SK-N-SH treated with all-trans-retinoic acid at 6 μM for 48 hours (cell line): ENCODE data around the gene MEGF9.

Source experiments
- ATAC-seq: fragments of 200-7000 bp; cut with Tn5 transposase; 3 replicates; pipeline ENCODE4 v1.9.1; 2020; ENCODE audit warnings: mild to moderate bottlenecking, moderate library complexity
- ARNTL ChIP-seq: fragments of 450-650 bp; formaldehyde crosslinking; IDR thresholded peaks from 2 replicates; pipeline ENCODE4 v1.5.0; 2020; ENCODE audit warnings: low read depth, mild to moderate bottlenecking, moderate library complexity, borderline replicate concordance
- BACH2 ChIP-seq: fragments of 250-450 bp; sonication (Bioruptor Pico); IDR thresholded peaks from 2 replicates; pipeline ENCODE4 v1.9.0; 2021; ENCODE audit warnings: mild to moderate bottlenecking, borderline replicate concordance
- CREB5 ChIP-seq: fragments of 250-450 bp; sonication (Bioruptor Pico); IDR thresholded peaks from 2 replicates; pipeline ENCODE4 v1.5.1; 2020; ENCODE audit warnings: low read depth, mild to moderate bottlenecking, moderate library complexity
- CSDC2 ChIP-seq: fragments of 250-450 bp; sonication (Bioruptor Pico); IDR thresholded peaks from 2 replicates; pipeline ENCODE4 v1.5.0; 2020; ENCODE audit warnings: mild to moderate bottlenecking, moderate library complexity
- CSRNP3 ChIP-seq: fragments of 250-450 bp; sonication (Bioruptor Pico); IDR thresholded peaks from 2 replicates; pipeline ENCODE4 v1.5.1; 2021; ENCODE audit warnings: mild to moderate bottlenecking, moderate library complexity
- ESRRG ChIP-seq: fragments of 250-450 bp; sonication (Bioruptor Pico); IDR thresholded peaks from 2 replicates; pipeline ENCODE4 v1.6.1; 2021; ENCODE audit warnings: mild to moderate bottlenecking
- GLIS3 ChIP-seq: fragments of 250-450 bp; sonication (Bioruptor Pico); IDR thresholded peaks from 2 replicates; pipeline ENCODE4 v1.5.0; 2020; ENCODE audit warnings: mild to moderate bottlenecking, moderate library complexity
- ISL1 ChIP-seq: fragments of 250-450 bp; sonication (Bioruptor Pico); IDR thresholded peaks from 2 replicates; pipeline ENCODE4 v2.1.2; 2022; ENCODE audit warnings: mild to moderate bottlenecking, moderate library complexity
- OSR1 ChIP-seq: fragments of 250-450 bp; sonication (Bioruptor Pico); IDR thresholded peaks from 2 replicates; pipeline ENCODE4 v1.8.0; 2022; ENCODE audit warnings: moderate library complexity, mild to moderate bottlenecking, inconsistent platforms
- PATZ1 ChIP-seq: fragments of 250-450 bp; sonication (Bioruptor Pico); IDR thresholded peaks from 2 replicates; pipeline ENCODE4 v1.8.0; 2020; ENCODE audit warnings: mild to moderate bottlenecking, moderate library complexity, borderline replicate concordance
- POU6F1 ChIP-seq: fragments of 250-450 bp; sonication (Bioruptor Pico); IDR thresholded peaks from 2 replicates; pipeline ENCODE4 v1.8.0; 2021; ENCODE audit warnings: low read depth, mild to moderate bottlenecking, moderate library complexity, borderline replicate concordance
- PPARA ChIP-seq: fragments of 250-450 bp; sonication (Bioruptor Pico); IDR thresholded peaks from 2 replicates; pipeline ENCODE4 v1.5.0; 2020; ENCODE audit warnings: mild to moderate bottlenecking, borderline replicate concordance
- RARB ChIP-seq: fragments of 250-450 bp; sonication (Bioruptor Pico); IDR thresholded peaks from 2 replicates; pipeline ENCODE4 v1.8.0; 2021; ENCODE audit warnings: mild to moderate bottlenecking, moderate library complexity
- TCF4 ChIP-seq: fragments of 250-450 bp; sonication (Bioruptor Pico); IDR thresholded peaks from 2 replicates; pipeline ENCODE4 v1.8.0; 2021; ENCODE audit warnings: mild to moderate bottlenecking, moderate library complexity, borderline replicate concordance
- TSHZ2 ChIP-seq: fragments of 250-450 bp; sonication (Bioruptor Pico); IDR thresholded peaks from 2 replicates; pipeline ENCODE4 v1.5.0; 2020; ENCODE audit warnings: mild to moderate bottlenecking, moderate library complexity
- ZC3H10 ChIP-seq: fragments of 250-450 bp; sonication (Bioruptor Pico); IDR thresholded peaks from 2 replicates; pipeline ENCODE4 v1.5.1; 2021; ENCODE audit warnings: mild to moderate bottlenecking, moderate library complexity
- ZFP3 ChIP-seq: fragments of 250-450 bp; sonication (Bioruptor Pico); IDR thresholded peaks from 2 replicates; pipeline ENCODE4 v1.5.0; 2020; ENCODE audit warnings: mild to moderate bottlenecking, moderate library complexity
- ZFP30 ChIP-seq: fragments of 450-650 bp; formaldehyde crosslinking; IDR thresholded peaks from 2 replicates; pipeline ENCODE4 v1.5.0; 2022; ENCODE audit warnings: mild to moderate bottlenecking, moderate library complexity
- ZNF565 ChIP-seq: fragments of 450-650 bp; formaldehyde crosslinking; conservative IDR thresholded peaks from 2 replicates; pipeline ENCODE4 v1.5.0; 2020; ENCODE audit warnings: low read depth, mild to moderate bottlenecking, moderate library complexity
- ZNF70 ChIP-seq: fragments of 450-650 bp; formaldehyde crosslinking; IDR thresholded peaks from 2 replicates; pipeline ENCODE4 v1.5.0; 2020; ENCODE audit warnings: mild to moderate bottlenecking, moderate library complexity
- ZNF8 ChIP-seq: fragments of 450-650 bp; formaldehyde crosslinking; IDR thresholded peaks from 2 replicates; pipeline ENCODE4 v1.5.0; 2020; ENCODE audit warnings: mild to moderate bottlenecking, moderate library complexity

MEGF9 gene

GRCh38 chr9:120668399-120668798, 45.9 kb downstream of the MEGF9 start:
- ATAC-seq: no peak

GRCh38 chr9:120663950-120664349, 50.3 kb downstream of the MEGF9 start:
- no peak for ATAC-seq
- no peak for TF ChIP-seq TCF4 (CRISPR knock-in tag)
- TF ChIP-seq ZC3H10 (CRISPR knock-in tag): no peak
- TF ChIP-seq CSRNP3 (CRISPR knock-in tag): no peak
- no peak for TF ChIP-seq TSHZ2 (CRISPR knock-in tag)
- no peak for TF ChIP-seq ARNTL (CRISPR knock-in tag)
- TF ChIP-seq ZFP30 (CRISPR knock-in tag): no peak
- TF ChIP-seq CREB5 (CRISPR knock-in tag): no peak
- TF ChIP-seq RARB (CRISPR knock-in tag): no peak

More at GRCh38 chr9:120668399-120668798, 45.9 kb downstream of the MEGF9 start:
- TF ChIP-seq ZNF565 (CRISPR knock-in tag) (no peak), TCF4 (CRISPR knock-in tag) (no peak), GLIS3 (CRISPR knock-in tag) (no peak), BACH2 (CRISPR knock-in tag) (no peak), POU6F1 (CRISPR knock-in tag) (no peak), PPARA (CRISPR knock-in tag) (no peak), OSR1 (CRISPR knock-in tag) (no peak), ZNF70 (no peak), CREB5 (CRISPR knock-in tag) (no peak), ARNTL (CRISPR knock-in tag) (no peak), ESRRG (no peak), ZFP30 (CRISPR knock-in tag) (no peak), PATZ1 (no peak), CSDC2 (CRISPR knock-in tag) (no peak), ZFP3 (no peak), ZNF8 (no peak), ISL1 (CRISPR knock-in tag) (no peak)

- ATAC-seq: no peak
- TF ChIP-seq ZC3H10 (CRISPR knock-in tag) (no peak), TCF4 (CRISPR knock-in tag) (no peak), ZNF565 (CRISPR knock-in tag) (no peak), PPARA (CRISPR knock-in tag) (no peak), CSRNP3 (CRISPR knock-in tag) (no peak), RARB (CRISPR knock-in tag) (no peak)
- TF ChIP-seq, all 23 proteins: peak for 0
Measured at GRCh38 chr9:120663380-120663779, 50.9 kb downstream of the MEGF9 start.
